Mucosa of descending colon (tissue), 3 donors: ENCODE data around the gene KDM6A. TPM values are rescaled to one million over a fixed set of nuclear protein-coding genes. Genes with fewer than 3 reads are reported as not detected.

ENCODE experiments used
- total RNA-seq, 3 donors: library from RNA; stranded (reverse); fragmentation: NEBNext Ultra II Directional in 2 of 3; extraction: Animal tissue kit (Norgen Biotek cat#: 25700) in 2 of 3; gene quantifications; one replicate each; pipeline versions ENCODE4 v1.2.1 to v1.2.4, GENCODE V29; 2021 to 2023
- donor health status: DM: no; HTN: no; CAD: no; lungs with moderate emphysema.
- donor health status: DM: no; HTN: no; CAD: no.
- donor health status: DM: no; HTN: yes; CAD: no.

The KDM6A gene
- total RNA-seq, 3 donors from 2014 or later: 24.0 to 41.5 (median 36.5) TPM

Other genes with a start within 250 kb of the KDM6A start
- not detected for gene DUSP21, start 29.2 kb upstream of the KDM6A start, total RNA-seq